Mucosa of rectum (tissue), 2 donors: ENCODE data around the gene PACS1.

Experiments
- H3K27ac ChIP-seq, 2 donors: one replicate each; pipeline ENCODE4 v1.7.0; 2013; ENCODE audit warnings: inconsistent platforms in 2 of 2, low read depth in 2 of 2, low read length in 2 of 2
- H3K27me3 ChIP-seq, 2 donors: one replicate each; pipeline ENCODE4 v1.7.0; 2013; ENCODE audit warnings: low read length in 2 of 2; ENCODE audit not compliant: control insufficient read depth in 2 of 2, insufficient read depth in 2 of 2
- H3K36me3 ChIP-seq, 2 donors: one replicate each; pipeline ENCODE4 v1.7.0; 2013; ENCODE audit warnings: low read length in 2 of 2; ENCODE audit not compliant: control insufficient read depth in 2 of 2, insufficient read depth in 2 of 2
- H3K4me1 ChIP-seq, 2 donors: one replicate each; pipeline ENCODE4 v1.7.0; 2013; ENCODE audit warnings: low read length in 2 of 2, mild to moderate bottlenecking in 1 of 2; ENCODE audit not compliant: control insufficient read depth in 2 of 2, insufficient read depth in 2 of 2
- H3K4me3 ChIP-seq, 2 donors: one replicate each; pipeline ENCODE4 v1.7.0; 2013; ENCODE audit warnings: low read length in 2 of 2
- H3K9ac ChIP-seq, 2 donors: one replicate each; pipeline ENCODE4 v1.7.0; 2013; ENCODE audit warnings: low read length in 2 of 2, low read depth in 1 of 2, mild to moderate bottlenecking in 1 of 2
- H3K9me3 ChIP-seq, 2 donors: one replicate each; pipeline ENCODE4 v1.7.0; 2013; ENCODE audit warnings: low read length in 2 of 2; ENCODE audit not compliant: control insufficient read depth in 2 of 2
- donor health status: healthy.
- donor health status: Normal muscosa, but diverticular disease.

The PACS1 gene

DNA sequence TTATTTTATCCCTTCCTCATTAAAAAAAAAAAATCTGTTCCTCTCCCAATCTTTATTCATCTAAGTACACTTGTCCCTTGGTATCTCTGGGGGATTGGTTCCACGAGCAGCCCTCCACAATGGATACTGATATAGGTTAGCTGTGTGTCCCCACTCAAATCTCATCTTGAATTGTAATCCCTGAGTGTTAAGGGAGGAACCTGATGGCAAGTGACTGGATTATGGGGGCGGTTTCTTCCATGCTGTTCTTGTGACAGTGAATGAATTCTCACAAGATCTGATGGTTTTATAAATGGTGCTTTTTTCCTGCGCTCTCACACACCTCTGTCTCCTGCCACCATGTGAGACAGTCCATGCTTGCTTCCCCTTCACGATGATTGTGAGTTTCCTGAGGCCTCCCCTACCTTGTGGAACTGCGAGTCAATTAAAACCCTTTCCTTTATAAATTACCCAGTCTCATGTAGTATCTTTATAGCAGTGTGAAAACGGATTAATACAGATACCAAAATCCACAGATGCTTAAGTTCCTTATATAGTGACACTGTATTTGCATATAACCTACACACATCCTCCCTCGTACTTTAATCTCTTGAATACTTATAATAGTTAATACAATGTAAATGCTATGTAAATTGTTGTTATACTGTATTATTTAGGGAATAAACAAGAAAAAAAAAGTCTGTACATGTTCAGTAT, 62.0 kb downstream of the PACS1 start:
- Histone ChIP-seq H3K9ac (no peak overlapping the region), H3K27ac (no peak overlapping the region), H3K9me3 (no peaks in the 10 kb centered on the region), H3K27me3 (no peaks in the 10 kb centered on the region), H3K4me1 (peaks cover under 1 to 4% of the 10 kb centered on the region in 2 donors), H3K4me3 (no peak overlapping the region), H3K36me3 (no peaks in the 10 kb centered on the region)

DNA sequence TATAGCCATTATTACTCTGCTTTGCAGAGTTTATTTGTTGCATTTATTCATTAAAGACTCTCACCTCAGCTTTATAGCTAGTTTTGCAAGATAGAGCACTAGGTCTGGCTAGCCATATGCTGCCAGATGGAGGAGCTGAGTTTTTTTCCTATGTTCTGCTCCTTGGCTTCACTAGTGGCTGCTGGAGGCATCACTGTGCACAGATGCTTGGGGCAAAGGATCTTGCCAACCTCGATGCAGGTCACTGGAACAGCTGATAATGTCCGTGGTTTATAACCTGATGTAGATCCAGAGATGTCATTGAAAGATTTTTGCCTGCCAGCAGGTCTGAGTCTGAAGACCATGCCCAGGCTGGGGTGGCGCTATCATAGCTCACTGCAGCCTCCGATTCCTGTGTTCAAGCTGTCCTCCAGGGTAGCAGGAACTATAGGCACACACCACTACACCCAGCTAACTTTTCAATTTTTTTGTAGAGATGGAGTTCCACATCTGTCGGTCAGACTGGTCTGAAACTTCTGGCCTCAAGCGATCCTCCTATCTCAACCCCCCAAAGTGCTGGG, 63.2 kb downstream of the PACS1 start:
- H3K9me3 ChIP-seq, result no peaks in the 10 kb centered on the region
- no peaks in the 10 kb centered on the region for H3K27me3 ChIP-seq
- peaks cover 4 to 8% of the 10 kb centered on the region in 2 donors for H3K4me1 ChIP-seq
- H3K36me3 ChIP-seq, result no peaks in the 10 kb centered on the region
- H3K4me3 ChIP-seq, result no peak overlapping the region
- H3K27ac ChIP-seq, result no peak overlapping the region
- no peak overlapping the region for H3K9ac ChIP-seq

DNA sequence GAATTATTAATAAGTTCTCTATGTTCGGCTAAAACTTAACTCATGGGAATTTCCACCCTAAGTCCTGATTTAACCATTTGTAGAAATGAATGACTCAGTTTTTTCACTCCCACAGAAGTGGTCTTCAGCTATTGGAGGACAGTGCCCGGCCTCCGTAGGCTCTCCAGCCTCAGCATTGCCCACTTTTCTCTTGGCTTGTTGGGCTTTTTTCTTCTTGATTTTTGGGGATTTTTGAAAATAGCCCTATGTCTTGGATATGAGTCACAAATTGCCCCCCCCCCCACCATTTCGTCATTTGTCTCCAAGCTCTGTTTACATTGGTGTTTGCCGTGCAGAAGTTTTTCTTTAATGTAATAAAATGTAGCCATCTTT, 66.7 kb downstream of the PACS1 start:
- Histone ChIP-seq H3K27me3 (no peaks in the 10 kb centered on the region), H3K36me3 (no peaks in the 10 kb centered on the region), H3K9ac (no peak overlapping the region), H3K9me3 (no peaks in the 10 kb centered on the region), H3K4me3 (no peak overlapping the region), H3K27ac (peak overlapping the region in 1 of 2 donors; percentile 11), H3K4me1 (peaks cover 4 to 8% of the 10 kb centered on the region in 2 donors)

DNA sequence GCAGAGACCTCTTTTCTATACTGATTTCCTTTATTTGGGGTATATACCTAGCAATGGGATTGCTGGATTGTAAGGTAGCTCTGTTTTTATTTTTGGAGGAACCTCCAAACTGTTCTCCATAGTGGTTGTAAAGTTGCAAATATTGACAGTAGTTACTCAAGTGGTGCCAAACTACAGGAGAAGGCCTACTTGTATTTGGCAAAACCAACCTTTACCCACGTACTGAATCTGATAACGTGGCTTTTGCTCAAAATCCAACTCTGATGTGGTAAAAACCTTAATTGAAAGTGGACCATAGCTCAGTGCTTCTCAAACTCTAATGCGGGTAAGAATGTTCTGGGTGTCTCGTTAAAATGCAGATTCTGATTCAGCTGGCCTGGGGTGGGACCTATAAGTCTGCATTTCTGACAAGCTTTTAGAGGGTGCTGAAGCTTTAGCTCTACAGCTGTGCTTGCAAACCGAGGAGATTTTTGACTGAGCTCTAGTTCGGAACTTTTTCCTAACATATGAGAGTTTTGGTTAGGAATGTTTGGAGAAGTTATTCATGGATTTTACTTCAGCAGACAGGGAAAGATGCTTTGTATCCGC, 69.8 kb downstream of the PACS1 start:
- no peak overlapping the region for H3K9ac ChIP-seq
- no peaks in the 10 kb centered on the region for H3K27me3 ChIP-seq
- H3K9me3 ChIP-seq, result no peaks in the 10 kb centered on the region
- no peak overlapping the region for H3K27ac ChIP-seq
- peaks cover 4 to 8% of the 10 kb centered on the region in 2 donors for H3K4me1 ChIP-seq
- no peak overlapping the region for H3K4me3 ChIP-seq
- H3K36me3 ChIP-seq, result no peaks in the 10 kb centered on the region

DNA sequence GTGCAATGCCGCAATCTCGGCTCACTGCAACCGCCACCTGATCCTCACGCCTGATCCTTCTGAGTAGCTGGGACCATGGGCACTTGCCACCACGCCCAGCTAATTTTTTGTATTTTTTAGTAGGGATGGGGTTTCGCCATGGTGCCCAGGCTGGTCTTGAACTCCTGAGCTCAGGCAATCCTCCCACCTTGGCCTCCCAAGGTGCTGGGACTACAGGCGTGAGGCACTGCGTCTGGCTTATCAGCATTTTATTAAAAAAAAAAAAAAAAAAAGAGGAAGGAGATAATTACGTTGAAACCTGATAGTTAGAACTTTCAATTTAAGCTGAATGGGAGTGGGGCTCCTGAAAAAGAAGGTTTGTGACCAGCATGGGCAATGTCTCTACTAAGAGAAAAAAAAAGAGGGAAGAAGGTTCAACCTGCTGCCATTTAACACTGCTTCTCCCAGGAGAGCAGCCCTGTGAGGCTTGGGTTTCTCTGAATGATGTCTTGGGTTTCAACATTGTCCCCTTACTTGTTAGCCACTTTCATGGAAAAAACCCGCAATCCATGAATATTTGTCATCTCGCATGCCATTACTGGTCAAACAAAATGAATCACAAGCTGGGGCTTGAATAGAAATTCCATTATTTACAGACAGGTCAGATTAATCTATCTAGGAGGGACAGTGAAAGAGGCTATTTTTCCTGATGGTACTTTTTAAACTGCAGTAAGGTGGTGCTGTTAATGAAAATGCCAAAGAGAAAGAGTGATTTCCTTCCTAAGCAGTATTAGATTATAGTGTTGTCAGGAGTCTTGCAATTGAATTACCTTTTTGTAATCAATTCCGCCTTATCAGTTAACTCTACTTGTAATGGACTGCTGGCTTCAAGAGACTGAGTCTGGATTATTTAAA, 72.5 kb downstream of the PACS1 start:
- H3K36me3 ChIP-seq, result no peaks in the 10 kb centered on the region
- H3K9ac ChIP-seq, result no peak overlapping the region
- no peak overlapping the region for H3K4me3 ChIP-seq
- no peaks in the 10 kb centered on the region for H3K9me3 ChIP-seq
- no peaks in the 10 kb centered on the region for H3K27me3 ChIP-seq
- peaks cover 0 to 2% of the 10 kb centered on the region in 2 donors for H3K4me1 ChIP-seq
- H3K27ac ChIP-seq, result no peak overlapping the region

DNA sequence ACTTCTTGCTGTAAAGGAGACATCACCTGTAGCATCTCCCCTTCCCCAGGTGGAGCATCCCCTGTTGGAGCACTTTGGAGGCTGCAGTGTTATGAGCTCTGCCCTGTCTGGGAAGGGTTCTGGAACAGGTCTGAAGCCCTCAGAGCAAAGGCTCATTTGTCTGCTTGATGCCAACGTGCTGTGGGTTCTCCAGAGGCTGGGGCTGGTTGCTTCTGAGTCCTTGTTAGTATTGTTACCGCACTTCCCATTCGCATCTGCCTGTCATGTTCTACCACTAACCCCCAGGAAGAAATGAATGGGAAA, 73.1 kb downstream of the PACS1 start:
- no peak overlapping the region for H3K27ac ChIP-seq
- H3K36me3 ChIP-seq, result no peaks in the 10 kb centered on the region
- H3K27me3 ChIP-seq, result no peaks in the 10 kb centered on the region
- H3K9me3 ChIP-seq, result no peaks in the 10 kb centered on the region
- no peak overlapping the region for H3K4me3 ChIP-seq
- H3K4me1 ChIP-seq, result no peaks in the 10 kb centered on the region
- no peak overlapping the region for H3K9ac ChIP-seq

DNA sequence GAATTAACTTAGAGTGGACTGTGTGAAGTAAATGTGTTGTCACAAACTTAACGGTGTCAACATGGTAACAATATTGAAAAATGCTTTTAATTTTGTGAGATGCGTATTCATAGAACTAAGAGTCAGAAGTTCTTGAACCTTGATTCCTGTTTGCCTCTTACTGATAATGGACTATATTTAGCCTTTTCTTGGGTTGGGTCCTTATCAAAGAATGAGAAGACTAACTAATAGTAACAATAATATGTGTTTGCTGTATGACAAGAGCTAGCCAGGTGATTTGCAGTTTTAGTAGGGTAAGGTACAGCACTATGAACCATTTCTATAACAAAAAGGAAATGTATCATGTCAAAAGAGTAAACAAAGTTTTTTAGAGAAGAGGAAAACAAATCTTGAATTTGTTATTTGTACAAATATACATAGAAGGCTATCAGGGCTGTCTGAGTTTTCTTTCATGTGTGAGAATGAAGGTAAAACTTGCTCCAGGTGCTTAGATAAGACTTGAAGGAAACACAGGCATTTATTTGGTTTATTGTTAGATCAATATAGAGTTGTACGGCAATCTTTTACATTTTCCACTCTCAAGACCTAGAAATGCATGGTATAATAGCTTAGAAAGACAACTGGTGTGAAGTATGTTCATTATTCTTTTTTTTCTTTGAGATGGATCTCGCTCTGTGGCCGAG, 74.1 kb downstream of the PACS1 start:
- no peak overlapping the region for H3K27ac ChIP-seq
- no peak overlapping the region for H3K9ac ChIP-seq
- H3K27me3 ChIP-seq, result no peaks in the 10 kb centered on the region
- H3K9me3 ChIP-seq, result no peaks in the 10 kb centered on the region
- no peaks in the 10 kb centered on the region for H3K4me1 ChIP-seq
- no peak overlapping the region for H3K4me3 ChIP-seq
- no peaks in the 10 kb centered on the region for H3K36me3 ChIP-seq

DNA sequence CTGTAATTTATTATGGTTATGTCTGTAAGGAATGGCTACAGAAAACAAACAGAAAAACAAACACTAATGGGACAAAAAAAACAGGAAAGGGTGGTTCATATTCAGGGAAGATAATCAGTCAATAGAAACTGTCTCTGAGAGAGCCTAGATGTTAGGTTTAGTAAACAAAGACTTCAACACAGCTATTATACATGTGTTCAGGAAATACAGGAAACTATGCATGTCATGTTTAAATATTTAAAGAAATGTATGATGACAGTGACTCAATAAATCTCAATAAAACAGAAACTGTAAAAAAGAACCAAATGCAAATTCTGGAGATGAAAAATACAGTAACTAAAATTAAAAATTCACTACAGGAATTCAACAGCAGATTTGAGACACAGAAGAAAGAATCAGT, 76.0 kb downstream of the PACS1 start:
- no peaks in the 10 kb centered on the region for H3K27me3 ChIP-seq
- no peaks in the 10 kb centered on the region for H3K36me3 ChIP-seq
- H3K4me1 ChIP-seq, result no peaks in the 10 kb centered on the region
- no peak overlapping the region for H3K4me3 ChIP-seq
- no peak overlapping the region for H3K27ac ChIP-seq
- H3K9me3 ChIP-seq, result no peaks in the 10 kb centered on the region
- H3K9ac ChIP-seq, result no peak overlapping the region

DNA sequence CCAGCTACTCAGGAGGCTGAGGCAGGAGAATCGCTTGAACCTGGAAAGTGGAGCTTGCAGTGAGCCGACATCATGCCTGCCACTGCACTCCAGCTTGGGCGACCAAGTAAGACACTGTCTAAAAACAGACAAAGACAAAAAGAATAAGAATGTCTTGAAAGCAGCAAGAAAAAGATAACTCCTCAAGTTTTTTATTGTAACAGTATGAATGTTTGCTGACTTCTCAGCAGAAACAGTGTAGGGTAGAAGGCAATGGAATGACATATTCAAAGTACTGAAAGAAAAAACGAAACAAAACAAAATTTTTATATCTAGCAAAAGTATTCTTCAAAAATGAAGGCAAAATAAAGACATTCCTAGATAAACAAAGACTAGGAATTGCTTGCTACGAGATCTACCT, 76.9 kb downstream of the PACS1 start:
- Histone ChIP-seq H3K9ac (no peak overlapping the region), H3K4me3 (no peak overlapping the region), H3K36me3 (no peaks in the 10 kb centered on the region), H3K27ac (no peak overlapping the region), H3K9me3 (no peaks in the 10 kb centered on the region), H3K4me1 (no peaks in the 10 kb centered on the region), H3K27me3 (no peaks in the 10 kb centered on the region)

DNA sequence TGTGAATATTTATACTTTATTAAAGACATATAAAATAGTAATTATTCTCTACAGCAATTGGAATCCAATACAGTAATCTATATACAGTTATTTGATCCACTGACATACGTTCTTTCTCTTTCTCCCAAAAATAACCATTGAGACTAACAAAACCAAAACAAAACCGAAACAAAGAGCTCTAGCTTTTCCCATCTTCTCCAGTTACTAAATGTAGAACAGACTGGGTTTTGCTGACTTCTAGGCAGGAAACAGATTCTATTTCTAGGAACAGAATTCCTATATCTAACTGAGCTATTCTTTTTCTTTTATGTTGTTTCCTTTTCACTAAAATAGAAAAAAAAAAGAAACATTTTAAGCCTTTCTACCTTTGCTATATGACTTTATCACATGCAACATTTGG, 80.1 kb downstream of the PACS1 start:
- H3K36me3 ChIP-seq, result no peaks in the 10 kb centered on the region
- H3K4me1 ChIP-seq, result no peaks in the 10 kb centered on the region
- H3K27me3 ChIP-seq, result no peaks in the 10 kb centered on the region
- H3K4me3 ChIP-seq, result no peak overlapping the region
- H3K9ac ChIP-seq, result no peak overlapping the region
- no peaks in the 10 kb centered on the region for H3K9me3 ChIP-seq
- no peak overlapping the region for H3K27ac ChIP-seq
